LNCAP (cell line): ENCODE data around the gene PHPT1.

Experiments used
- CTCF ChIP-seq: fragments of 450-650 bp; IDR thresholded peaks from 2 replicates; pipeline ENCODE4 v1.5.1; 2017; ENCODE audit warnings: mild to moderate bottlenecking

PHPT1 gene

GRCh38 chr9:136898483-136899100 lies 49.4 kb downstream of the PHPT1 start:
- TF ChIP-seq CTCF, result no peak

- TF ChIP-seq CTCF, result no peak
Observed at GRCh38 chr9:136899196-136899595, 50.0 kb downstream of the PHPT1 start.

GRCh38 chr9:136900556-136900955 lies 51.3 kb downstream of the PHPT1 start:
- no peak for TF ChIP-seq CTCF
